ENCODE measurements around the gene PDE1C.

The PDE1C gene

DNA sequence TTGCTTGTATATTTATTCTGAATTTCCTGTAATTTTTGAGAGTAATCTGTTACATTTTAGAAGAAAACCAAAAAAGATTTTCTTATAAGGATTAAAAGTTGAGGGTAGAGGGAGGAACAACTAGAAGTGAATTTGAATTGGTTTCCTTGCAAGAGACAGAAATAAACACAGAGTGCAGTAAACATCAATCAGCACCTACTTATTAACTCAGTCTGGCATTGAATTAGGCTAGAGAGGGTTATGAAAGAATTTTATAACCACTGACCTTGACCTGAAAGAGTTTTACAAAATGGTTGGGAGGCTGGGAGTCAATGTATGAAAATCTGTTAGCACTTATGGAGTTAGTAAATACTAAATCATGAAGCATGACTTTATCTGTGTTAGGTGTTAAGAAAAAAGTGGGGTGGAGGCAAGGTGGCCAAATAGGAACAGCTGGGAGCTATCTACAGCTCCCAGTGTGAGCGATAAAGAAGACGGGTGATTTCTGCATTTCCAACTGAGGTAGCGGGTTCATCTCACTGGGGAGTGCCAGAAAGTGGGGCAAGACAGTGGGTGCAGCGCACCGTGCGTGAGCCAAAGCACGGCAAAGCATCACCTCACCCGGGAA lies 106.5 kb downstream of the PDE1C start:
- TF ChIP-seq, protein P1, sequence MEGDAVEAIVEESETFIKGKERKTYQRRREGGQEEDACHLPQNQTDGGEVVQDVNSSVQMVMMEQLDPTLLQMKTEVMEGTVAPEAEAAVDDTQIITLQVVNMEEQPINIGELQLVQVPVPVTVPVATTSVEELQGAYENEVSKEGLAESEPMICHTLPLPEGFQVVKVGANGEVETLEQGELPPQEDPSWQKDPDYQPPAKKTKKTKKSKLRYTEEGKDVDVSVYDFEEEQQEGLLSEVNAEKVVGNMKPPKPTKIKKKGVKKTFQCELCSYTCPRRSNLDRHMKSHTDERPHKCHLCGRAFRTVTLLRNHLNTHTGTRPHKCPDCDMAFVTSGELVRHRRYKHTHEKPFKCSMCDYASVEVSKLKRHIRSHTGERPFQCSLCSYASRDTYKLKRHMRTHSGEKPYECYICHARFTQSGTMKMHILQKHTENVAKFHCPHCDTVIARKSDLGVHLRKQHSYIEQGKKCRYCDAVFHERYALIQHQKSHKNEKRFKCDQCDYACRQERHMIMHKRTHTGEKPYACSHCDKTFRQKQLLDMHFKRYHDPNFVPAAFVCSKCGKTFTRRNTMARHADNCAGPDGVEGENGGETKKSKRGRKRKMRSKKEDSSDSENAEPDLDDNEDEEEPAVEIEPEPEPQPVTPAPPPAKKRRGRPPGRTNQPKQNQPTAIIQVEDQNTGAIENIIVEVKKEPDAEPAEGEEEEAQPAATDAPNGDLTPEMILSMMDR (IDR thresholded peaks at IDR 0.05) = no peak
- Histone ChIP-seq H3K9ac (no peak overlapping the region), H3K27me3 (ENCODE audit: control insufficient read depth, insufficient read depth, low read length) (no peaks in the 10 kb centered on the region), H3K4me3 (ENCODE audit: low read depth, low read length) (no peak overlapping the region), H3K4me2 (ENCODE audit: low read length) (no peak overlapping the region), H2AFZ (no peak overlapping the region), H3K27ac (no peak overlapping the region), H3K79me2 (no peaks in the 10 kb centered on the region), H3K9me3 (ENCODE audit: control insufficient read depth, low read length) (no peaks in the 10 kb centered on the region), H3K36me3 (ENCODE audit: control insufficient read depth, insufficient read depth, low read length) (no peaks in the 10 kb centered on the region), H3K4me1 (no peaks in the 10 kb centered on the region)

- H3K79me2 ChIP-seq = no peaks in the 10 kb centered on the region
- no peak overlapping the region for H2AFZ ChIP-seq
- no peak overlapping the region for H3K27ac ChIP-seq
- H3K4me2 ChIP-seq (ENCODE audit: low read length) = no peak overlapping the region
- H3K9ac ChIP-seq = no peak overlapping the region
- no peak overlapping the region for H3K4me3 ChIP-seq (ENCODE audit: low read depth, low read length)
- no peaks in the 10 kb centered on the region for H3K27me3 ChIP-seq (ENCODE audit: control insufficient read depth, insufficient read depth, low read length)
- H3K4me1 ChIP-seq = no peaks in the 10 kb centered on the region
- no peaks in the 10 kb centered on the region for H3K36me3 ChIP-seq (ENCODE audit: control insufficient read depth, insufficient read depth, low read length)
- no peaks in the 10 kb centered on the region for H3K9me3 ChIP-seq (ENCODE audit: control insufficient read depth, low read length)
- TF ChIP-seq, protein P1 (IDR thresholded peaks at IDR 0.05) = no peak
Observed at GRCh38 chr7:31962246-31962645, 108.0 kb downstream of the PDE1C start.

- no peak overlapping the region for H3K27ac ChIP-seq
- no peak overlapping the region for H3K4me3 ChIP-seq (ENCODE audit: low read depth, low read length)
- no peaks in the 10 kb centered on the region for H3K4me1 ChIP-seq
- H2AFZ ChIP-seq = no peak overlapping the region
- no peaks in the 10 kb centered on the region for H3K27me3 ChIP-seq (ENCODE audit: control insufficient read depth, insufficient read depth, low read length)
- H3K9ac ChIP-seq = no peak overlapping the region
- no peaks in the 10 kb centered on the region for H3K79me2 ChIP-seq
- H3K36me3 ChIP-seq (ENCODE audit: control insufficient read depth, insufficient read depth, low read length) = no peaks in the 10 kb centered on the region
- TF ChIP-seq, protein P1 (IDR thresholded peaks at IDR 0.05) = no peak
- no peak overlapping the region for H3K4me2 ChIP-seq (ENCODE audit: low read length)
- H3K9me3 ChIP-seq (ENCODE audit: control insufficient read depth, low read length) = no peaks in the 10 kb centered on the region
Observed at GRCh38 chr7:31958226-31958625, 112.0 kb downstream of the PDE1C start.

GRCh38 chr7:31957756-31958155 lies 112.5 kb downstream of the PDE1C start:
- Histone ChIP-seq H3K9ac (no peak overlapping the region), H3K4me1 (no peaks in the 10 kb centered on the region)
- TF ChIP-seq, protein P1 (IDR thresholded peaks at IDR 0.05) = no peak

GRCh38 chr7:31957090-31957720 lies 113.0 kb downstream of the PDE1C start:
- no peak overlapping the region for H2AFZ ChIP-seq
- no peaks in the 10 kb centered on the region for H3K36me3 ChIP-seq (ENCODE audit: control insufficient read depth, insufficient read depth, low read length)
- H3K4me1 ChIP-seq = no peaks in the 10 kb centered on the region
- H3K79me2 ChIP-seq = no peaks in the 10 kb centered on the region
- no peak overlapping the region for H3K27ac ChIP-seq
- H3K27me3 ChIP-seq (ENCODE audit: control insufficient read depth, insufficient read depth, low read length) = no peaks in the 10 kb centered on the region
- no peak overlapping the region for H3K4me3 ChIP-seq (ENCODE audit: low read depth, low read length)
- no peaks in the 10 kb centered on the region for H3K9me3 ChIP-seq (ENCODE audit: control insufficient read depth, low read length)
- no peak overlapping the region for H3K4me2 ChIP-seq (ENCODE audit: low read length)
- TF ChIP-seq, protein P1 (IDR thresholded peaks at IDR 0.05) = no peak
- no peak overlapping the region for H3K9ac ChIP-seq

More at GRCh38 chr7:31957756-31958155, 112.5 kb downstream of the PDE1C start:
- Histone ChIP-seq H3K4me3 (ENCODE audit: low read depth, low read length) (no peak overlapping the region), H3K27ac (no peak overlapping the region), H3K4me2 (ENCODE audit: low read length) (no peak overlapping the region), H3K36me3 (ENCODE audit: control insufficient read depth, insufficient read depth, low read length) (no peaks in the 10 kb centered on the region), H2AFZ (no peak overlapping the region), H3K79me2 (no peaks in the 10 kb centered on the region), H3K27me3 (ENCODE audit: control insufficient read depth, insufficient read depth, low read length) (no peaks in the 10 kb centered on the region), H3K9me3 (ENCODE audit: control insufficient read depth, low read length) (no peaks in the 10 kb centered on the region)
